Progenitor cell of endocrine pancreas (in vitro differentiated cells): ENCODE data around the gene APOM. TPM values are rescaled to one million over a fixed set of nuclear protein-coding genes. Genes with fewer than 3 reads are reported as not detected.

ENCODE experiments used
- DNase-seq: peaks from one replicate; pipeline ENCODE4 v3.0.0; 2021; ENCODE audit warnings: low spot score; ENCODE audit not compliant: unreplicated experiment
- H3K27ac Mint-ChIP-seq: 2 replicates; pipeline ENCODE4 v1.8.0; 2021; ENCODE audit warnings: mild to moderate bottlenecking, moderate library complexity, mixed read lengths
- H3K27me3 Mint-ChIP-seq: 2 replicates; pipeline ENCODE4 v1.8.0; 2021; ENCODE audit warnings: mixed read lengths
- H3K36me3 Mint-ChIP-seq: 2 replicates; pipeline ENCODE4 v1.8.0; 2022; ENCODE audit warnings: mixed read lengths; ENCODE audit not compliant: insufficient read depth
- H3K4me1 Mint-ChIP-seq: 2 replicates; pipeline ENCODE4 v1.8.0; 2021; ENCODE audit warnings: low read depth, mixed read lengths
- H3K4me3 Mint-ChIP-seq: 2 replicates; pipeline ENCODE4 v1.8.0; 2021; ENCODE audit warnings: low read depth, mild to moderate bottlenecking, moderate library complexity, mixed read lengths
- H3K9me3 Mint-ChIP-seq: 2 replicates; pipeline ENCODE4 v1.8.0; 2021; ENCODE audit warnings: low read depth, mixed read lengths
- CTCF ChIP-seq: fragments of 200-600 bp; sonication (generic); IDR thresholded peaks from one replicate; pipeline ENCODE4 v1.5.0; 2021; ENCODE audit warnings: antibody characterized with exemption, mild to moderate bottlenecking; ENCODE audit not compliant: unreplicated experiment
- total RNA-seq: library from RNA; stranded (reverse); gene quantifications from 2 replicates; pipeline ENCODE4 v1.2.1, GENCODE V29; 2021

APOM gene
- total RNA-seq, 1 donor from 2014 or later = 7.1 TPM

GRCh38 chr6:31639043-31639442 is 16.7 kb upstream of the APOM start:
- H3K9me3 Mint-ChIP-seq = no peaks in the 10 kb centered on the region
- no peak for DNase-seq
- no peaks in the 10 kb centered on the region for H3K4me1 Mint-ChIP-seq
- peaks cover 21% of the 10 kb centered on the region for H3K36me3 Mint-ChIP-seq
- H3K27ac Mint-ChIP-seq = peak overlapping the region; percentile 58
- H3K4me3 Mint-ChIP-seq = no peak overlapping the region
- TF ChIP-seq CTCF = no peak
- no peaks in the 10 kb centered on the region for H3K27me3 Mint-ChIP-seq

- DNase-seq = no peak
- Mint-ChIP-seq H3K27ac (no peak overlapping the region), H3K36me3 (peaks cover 21% of the 10 kb centered on the region), H3K4me3 (no peak overlapping the region), H3K9me3 (no peaks in the 10 kb centered on the region), H3K4me1 (no peaks in the 10 kb centered on the region), H3K27me3 (no peaks in the 10 kb centered on the region)
- no peak for TF ChIP-seq CTCF
Observed at GRCh38 chr6:31639449-31639861, 16.2 kb upstream of the APOM start.

GRCh38 chr6:31640612-31641011 is 15.1 kb upstream of the APOM start:
- Mint-ChIP-seq H3K27ac (no peak overlapping the region), H3K4me3 (no peak overlapping the region), H3K36me3 (peaks cover 22% of the 10 kb centered on the region), H3K9me3 (no peaks in the 10 kb centered on the region), H3K4me1 (no peaks in the 10 kb centered on the region), H3K27me3 (no peaks in the 10 kb centered on the region)
- no peak for TF ChIP-seq CTCF
- DNase-seq = no peak

GRCh38 chr6:31641370-31641769 is 14.3 kb upstream of the APOM start:
- Mint-ChIP-seq H3K9me3 (no peaks in the 10 kb centered on the region), H3K27ac (peak overlapping the region; percentile 57), H3K4me3 (no peak overlapping the region), H3K36me3 (peaks cover 20% of the 10 kb centered on the region), H3K27me3 (no peaks in the 10 kb centered on the region), H3K4me1 (no peaks in the 10 kb centered on the region)
- no peak for TF ChIP-seq CTCF
- DNase-seq = no peak

- Mint-ChIP-seq H3K27me3 (no peaks in the 10 kb centered on the region), H3K27ac (no peak overlapping the region), H3K4me3 (no peak overlapping the region), H3K36me3 (peaks cover 18% of the 10 kb centered on the region), H3K9me3 (no peaks in the 10 kb centered on the region), H3K4me1 (no peaks in the 10 kb centered on the region)
- no peak for DNase-seq
- no peak for TF ChIP-seq CTCF
Observed at GRCh38 chr6:31642798-31643570, 12.7 kb upstream of the APOM start.
